GM20000 (cell line): ENCODE results near the gene NEK5.
"Not testable (repeated sequence)": the region's sequence is repeated elsewhere in the genome, so short reads cannot be mapped to it uniquely, and the experiment has no call there.

Experiments used
- DNase-seq: peaks from one replicate; pipeline ENCODE4 v3.0.0; 2012; ENCODE audit warnings: low spot score
- CTCF ChIP-seq: IDR thresholded peaks from 2 replicates; pipeline ENCODE4 v1.5.1; 2012; ENCODE audit warnings: mild to moderate bottlenecking, control low read depth; ENCODE audit errors: extremely low read depth, missing control alignments

Gene NEK5

GRCh38 chr13:52105841-52106240 is 23.0 kb downstream of the NEK5 start:
- no peak for DNase-seq
- TF ChIP-seq CTCF = no peak

- TF ChIP-seq CTCF = no peak
- no peak for DNase-seq
Measured at GRCh38 chr13:52104624-52105023, 24.2 kb downstream of the NEK5 start.

- TF ChIP-seq CTCF = no peak
Measured at GRCh38 chr13:52103386-52103785, 25.5 kb downstream of the NEK5 start.

GRCh38 chr13:52102423-52102822 is 26.4 kb downstream of the NEK5 start:
- DNase-seq = not testable (repeated sequence)

More at GRCh38 chr13:52103386-52103785, 25.5 kb downstream of the NEK5 start:
- DNase-seq = no peak

GRCh38 chr13:52097197-52097596 is 31.7 kb downstream of the NEK5 start:
- DNase-seq = no peak
- TF ChIP-seq CTCF = no peak

- DNase-seq = no peak
Measured at GRCh38 chr13:52096748-52097147, 32.1 kb downstream of the NEK5 start.

GRCh38 chr13:52096062-52096461 is 32.8 kb downstream of the NEK5 start:
- no peak for DNase-seq
- TF ChIP-seq CTCF = no peak

More at GRCh38 chr13:52096748-52097147, 32.1 kb downstream of the NEK5 start:
- TF ChIP-seq CTCF = no peak

- DNase-seq = no peak
- no peak for TF ChIP-seq CTCF
Measured at GRCh38 chr13:52092087-52092486, 36.8 kb downstream of the NEK5 start.
